ENCODE measurements around the gene ATG2A.

ATG2A gene

GRCh38 chr11:64862987-64863390, 54.0 kb downstream of the ATG2A start:
- no peak for TF ChIP-seq CREB1 (IDR thresholded peaks at IDR 0.05; ENCODE audit: low read depth)
- TF ChIP-seq EP300 (IDR thresholded peaks at IDR 0.05; ENCODE audit: borderline replicate concordance): no peak

GRCh38 chr11:64861227-64861975, 55.6 kb downstream of the ATG2A start:
- no peak for TF ChIP-seq CREB1 (IDR thresholded peaks at IDR 0.05; ENCODE audit: low read depth)
- TF ChIP-seq USF1 (IDR thresholded peaks at IDR 0.05): no peak
- TF ChIP-seq RAD21 (IDR thresholded peaks at IDR 0.05; ENCODE audit: low read depth): no peak
- no peak for TF ChIP-seq TEAD4 (IDR thresholded peaks at IDR 0.05)
- no peak for TF ChIP-seq TAF1 (IDR thresholded peaks at IDR 0.05; ENCODE audit: low read depth)
- no peak for TF ChIP-seq NFIC (IDR thresholded peaks at IDR 0.05)
- TF ChIP-seq REST (IDR thresholded peaks at IDR 0.05; ENCODE audit: low read depth): no peak
- no peak for TF ChIP-seq TCF12 (IDR thresholded peaks at IDR 0.05; ENCODE audit: low read depth)
- TF ChIP-seq MAX (IDR thresholded peaks at IDR 0.05): no peak
- TF ChIP-seq EGR1 (IDR thresholded peaks at IDR 0.05): no peak
- no peak for TF ChIP-seq EP300 (IDR thresholded peaks at IDR 0.05; ENCODE audit: borderline replicate concordance)
- TF ChIP-seq ZBTB7A (IDR thresholded peaks at IDR 0.05; ENCODE audit: low read depth): no peak
- no peak for TF ChIP-seq CEBPB (IDR thresholded peaks at IDR 0.05)
- no peak for TF ChIP-seq YY1 (IDR thresholded peaks at IDR 0.05; ENCODE audit: low read depth)
- no peak for TF ChIP-seq FOXM1 (IDR thresholded peaks at IDR 0.05; ENCODE audit: borderline replicate concordance, low read depth)

GRCh38 chr11:64859542-64860414, 57.2 kb downstream of the ATG2A start:
- TF ChIP-seq MAX (IDR thresholded peaks at IDR 0.05) (no peak), YY1 (IDR thresholded peaks at IDR 0.05; ENCODE audit: low read depth) (no peak), RAD21 (IDR thresholded peaks at IDR 0.05; ENCODE audit: low read depth) (no peak), TAF1 (IDR thresholded peaks at IDR 0.05; ENCODE audit: low read depth) (no peak), FOXM1 (IDR thresholded peaks at IDR 0.05; ENCODE audit: borderline replicate concordance, low read depth) (no peak), EP300 (IDR thresholded peaks at IDR 0.05; ENCODE audit: borderline replicate concordance) (no peak), TEAD4 (IDR thresholded peaks at IDR 0.05) (no peak), ZBTB7A (IDR thresholded peaks at IDR 0.05; ENCODE audit: low read depth) (no peak)

GRCh38 chr11:64858467-64859263, 58.3 kb downstream of the ATG2A start:
- TF ChIP-seq USF1 (IDR thresholded peaks at IDR 0.05) (no peak), EP300 (IDR thresholded peaks at IDR 0.05; ENCODE audit: borderline replicate concordance) (no peak), TEAD4 (IDR thresholded peaks at IDR 0.05) (no peak), TCF12 (IDR thresholded peaks at IDR 0.05; ENCODE audit: low read depth) (no peak), YY1 (IDR thresholded peaks at IDR 0.05; ENCODE audit: low read depth) (no peak), NFIC (IDR thresholded peaks at IDR 0.05) (no peak), MAX (IDR thresholded peaks at IDR 0.05) (no peak), CREB1 (IDR thresholded peaks at IDR 0.05; ENCODE audit: low read depth) (no peak), CEBPB (IDR thresholded peaks at IDR 0.05) (no peak), ZBTB7A (IDR thresholded peaks at IDR 0.05; ENCODE audit: low read depth) (no peak), RAD21 (IDR thresholded peaks at IDR 0.05; ENCODE audit: low read depth) (no peak), FOXM1 (IDR thresholded peaks at IDR 0.05; ENCODE audit: borderline replicate concordance, low read depth) (no peak)

GRCh38 chr11:64857485-64857884, 59.5 kb downstream of the ATG2A start:
- TF ChIP-seq TCF12 (IDR thresholded peaks at IDR 0.05; ENCODE audit: low read depth) (no peak), NFIC (IDR thresholded peaks at IDR 0.05) (no peak), EGR1 (IDR thresholded peaks at IDR 0.05) (no peak), CEBPB (IDR thresholded peaks at IDR 0.05) (no peak), USF1 (IDR thresholded peaks at IDR 0.05) (no peak), CREB1 (IDR thresholded peaks at IDR 0.05; ENCODE audit: low read depth) (no peak), REST (IDR thresholded peaks at IDR 0.05; ENCODE audit: low read depth) (no peak), FOXM1 (IDR thresholded peaks at IDR 0.05; ENCODE audit: borderline replicate concordance, low read depth) (no peak)

Measured in Ishikawa (cell line).